Upper lobe of left lung (tissue), 6 donors: ENCODE data around the gene SPATA13. TPM values are rescaled to one million over a fixed set of nuclear protein-coding genes. Genes with fewer than 3 reads are reported as not detected.

Experiments used
- ATAC-seq, 2 donors: fragments of 200-7000 bp; cut with Tn5 transposase; one replicate each; pipeline ENCODE4 v1.9.1; 2022; ENCODE audit warnings: mild to moderate bottlenecking in 2 of 2, moderate library complexity in 2 of 2; ENCODE audit not compliant: low FRiP score in 2 of 2
- DNase-seq, 2 donors: peaks; one replicate each; pipeline ENCODE4 v3.0.0-alpha.2; 2019 to 2020
- H3K27ac ChIP-seq, 4 donors: fragments of 200-600 bp; sonication (generic); one replicate each; pipeline ENCODE4 v1.5.1; 2016 to 2019
- H3K27me3 ChIP-seq, 4 donors: fragments of 200-600 bp; sonication (generic); one replicate each; pipeline ENCODE4 v1.5.1; 2017 to 2019
- H3K36me3 ChIP-seq, 4 donors: fragments of 200-600 bp; sonication (generic); one replicate each; pipeline ENCODE4 v1.5.1; 2016 to 2019
- H3K4me1 ChIP-seq, 4 donors: fragments of 200-600 bp; sonication (generic); one replicate each; pipeline ENCODE4 v1.5.1; 2018 to 2019
- H3K4me3 ChIP-seq, 4 donors: fragments of 200-600 bp; sonication (generic); one replicate each; pipeline ENCODE4 v1.5.1; 2017 to 2019; ENCODE audit warnings: mild to moderate bottlenecking in 2 of 4, moderate library complexity in 1 of 4
- H3K9me3 ChIP-seq, 4 donors: fragments of 200-600 bp; sonication (generic); one replicate each; pipeline ENCODE4 v1.5.1; 2018 to 2019
- EP300 ChIP-seq, 4 donors: sonication (generic); formaldehyde crosslinking; IDR thresholded peaks; one replicate each; pipeline ENCODE4 v1.5.1; 2017; ENCODE audit warnings: antibody characterized with exemption in 4 of 4, control low read depth in 2 of 4
- POLR2A ChIP-seq, 4 donors: fragments of 450-650 bp; IDR thresholded peaks; one replicate each; pipeline ENCODE4 v1.5.1; 2016 to 2017; ENCODE audit warnings: antibody characterized with exemption in 4 of 4, mild to moderate bottlenecking in 2 of 4
- POLR2AphosphoS5 ChIP-seq, 2 donors: sonication (generic); formaldehyde crosslinking; IDR thresholded peaks; one replicate each; pipeline ENCODE4 v1.5.1; 2017; ENCODE audit warnings: antibody characterized with exemption in 2 of 2
- WGBS, 2 donors: methylation state at CpG; one replicate each; pipeline ENCODE4 v1.1.5; 2017 to 2018; 5-methylcytosine and 5-hydroxymethylcytosine counted together
- total RNA-seq, 6 donors: library from RNA; depleted of rRNA in 4 of 6; stranded (reverse); fragments of >200 nt in 4 of 6; gene quantifications; one replicate each; pipeline versions ENCODE4 v1.1.0 to v1.2.1, GENCODE V29; 2016 to 2021
- TF ChIP-seq, protein P1 (sequence below), 6 experiments: fragments of 450-650 bp in 4 of 6; fragments of 200-600 bp in 2 of 6; sonication (generic) in 2 of 6; IDR thresholded peaks; one replicate each; pipeline ENCODE4 v1.5.1; 2016 to 2019; ENCODE audit warnings: antibody characterized with exemption in 6 of 6
- donor health status: DM: no; HTN: no; CAD: no; lungs with moderate emphysema.
- donor health status: DM: no; HTN: yes; CAD: no; lungs with severe emphysema.

SPATA13 gene
- total RNA-seq, 6 donors from 2014 or later = 31.2 to 77.5 (median 49.2) TPM

DNA sequence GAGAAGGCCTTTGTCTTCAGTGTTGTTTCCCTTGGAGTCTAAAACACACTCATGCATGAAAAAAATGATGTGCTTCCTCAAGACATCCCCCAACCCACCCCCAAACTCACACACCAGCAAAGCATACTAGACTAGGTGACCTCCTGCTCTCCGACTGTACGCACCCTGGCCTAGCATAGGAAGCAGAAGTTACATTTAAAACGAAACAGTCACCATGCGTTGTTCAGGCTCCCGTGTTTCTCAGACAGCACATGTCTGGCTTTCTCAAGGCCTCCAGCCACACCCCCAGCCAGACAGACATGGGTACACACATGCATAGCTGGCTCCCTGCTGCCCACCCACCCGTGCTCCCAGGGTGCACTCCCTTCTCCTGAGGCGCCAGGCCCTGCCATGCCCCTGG is 120.2 kb downstream of the SPATA13 start:
- Histone ChIP-seq H3K27ac (peak overlapping the region in 3 of 4 donors; percentile 13 to 64 (median 62)), H3K4me1 (peaks cover 12 to 29% (median 24%) of the 10 kb centered on the region in 4 donors), H3K27me3 (no peaks in the 10 kb centered on the region), H3K4me3 (no peak overlapping the region), H3K36me3 (peaks cover 0 to 44% (median 17%) of the 10 kb centered on the region in 4 donors), H3K9me3 (no peaks in the 10 kb centered on the region)
- peak; percentile 49 to 64 for DNase-seq
- peak; percentile 47 to 68 for ATAC-seq
- 69 to 81% methylated on average over 7 of the region's 7 CpGs for WGBS, 2 donors
- TF ChIP-seq POLR2AphosphoS5 (IDR thresholded peaks at IDR 0.05) = peak in 1 of 2 donors; percentile 28
- no peak for TF ChIP-seq EP300 (IDR thresholded peaks at IDR 0.05)
- TF ChIP-seq POLR2A (IDR thresholded peaks at IDR 0.05) = peak in 1 of 4 donors; percentile 47

DNA sequence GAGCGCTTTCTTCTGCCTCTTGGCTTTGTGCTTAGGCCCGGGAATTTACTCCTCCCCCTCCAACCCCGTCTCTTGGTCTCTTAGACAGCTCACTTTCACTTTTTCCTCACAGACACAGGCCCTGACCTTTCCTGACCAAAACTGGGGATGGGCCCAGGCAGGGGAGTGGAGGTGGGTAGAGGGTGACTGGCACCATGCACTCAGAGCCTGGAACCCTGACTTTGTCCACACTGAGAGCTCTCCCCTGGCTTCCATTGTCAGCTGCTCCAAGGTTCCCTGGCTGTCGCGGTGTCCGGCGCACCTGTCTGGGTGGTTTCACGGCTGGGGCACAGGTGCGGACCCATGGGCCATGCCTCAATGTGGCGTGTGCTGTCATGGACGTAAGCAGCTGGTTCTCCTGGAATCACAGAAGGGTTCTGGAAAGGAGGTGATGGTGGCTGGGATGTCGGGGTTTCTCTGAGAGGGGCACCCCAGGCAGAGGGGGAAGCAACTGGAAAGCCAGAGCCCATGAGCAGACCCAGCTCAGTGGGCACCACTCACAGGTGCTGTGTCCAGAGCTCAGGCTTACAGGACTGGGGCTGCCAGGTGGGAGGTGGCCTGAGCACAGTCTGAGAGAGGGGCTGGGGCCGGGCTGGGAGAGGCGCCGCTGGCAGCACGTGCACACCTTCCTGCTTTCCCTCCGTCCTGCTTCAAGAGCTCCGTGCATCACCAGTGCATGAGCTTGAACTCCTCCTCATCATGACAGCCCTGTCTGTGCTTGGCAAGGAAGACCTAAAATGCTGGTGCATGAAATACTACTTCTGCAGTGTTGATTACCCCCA is 120.9 kb downstream of the SPATA13 start:
- Histone ChIP-seq H3K27ac (peak overlapping the region in 2 of 4 donors; percentile 62 to 64), H3K27me3 (no peaks in the 10 kb centered on the region), H3K36me3 (peaks cover 0 to 51% (median 24%) of the 10 kb centered on the region in 4 donors), H3K9me3 (no peaks in the 10 kb centered on the region), H3K4me3 (no peak overlapping the region), H3K4me1 (peaks cover 12 to 29% (median 21%) of the 10 kb centered on the region in 4 donors)
- DNase-seq (peak in 1 of 2 donors; percentile 58), ATAC-seq (peak; percentile 6 to 9)
- 90 to 92% methylated on average over 15 to 18 of the region's 18 CpGs for WGBS, 2 donors
- TF ChIP-seq, protein P1, sequence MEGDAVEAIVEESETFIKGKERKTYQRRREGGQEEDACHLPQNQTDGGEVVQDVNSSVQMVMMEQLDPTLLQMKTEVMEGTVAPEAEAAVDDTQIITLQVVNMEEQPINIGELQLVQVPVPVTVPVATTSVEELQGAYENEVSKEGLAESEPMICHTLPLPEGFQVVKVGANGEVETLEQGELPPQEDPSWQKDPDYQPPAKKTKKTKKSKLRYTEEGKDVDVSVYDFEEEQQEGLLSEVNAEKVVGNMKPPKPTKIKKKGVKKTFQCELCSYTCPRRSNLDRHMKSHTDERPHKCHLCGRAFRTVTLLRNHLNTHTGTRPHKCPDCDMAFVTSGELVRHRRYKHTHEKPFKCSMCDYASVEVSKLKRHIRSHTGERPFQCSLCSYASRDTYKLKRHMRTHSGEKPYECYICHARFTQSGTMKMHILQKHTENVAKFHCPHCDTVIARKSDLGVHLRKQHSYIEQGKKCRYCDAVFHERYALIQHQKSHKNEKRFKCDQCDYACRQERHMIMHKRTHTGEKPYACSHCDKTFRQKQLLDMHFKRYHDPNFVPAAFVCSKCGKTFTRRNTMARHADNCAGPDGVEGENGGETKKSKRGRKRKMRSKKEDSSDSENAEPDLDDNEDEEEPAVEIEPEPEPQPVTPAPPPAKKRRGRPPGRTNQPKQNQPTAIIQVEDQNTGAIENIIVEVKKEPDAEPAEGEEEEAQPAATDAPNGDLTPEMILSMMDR (IDR thresholded peaks at IDR 0.05) = no peak
- TF ChIP-seq EP300 (IDR thresholded peaks at IDR 0.05) (no peak), POLR2A (IDR thresholded peaks at IDR 0.05) (no peak), POLR2AphosphoS5 (IDR thresholded peaks at IDR 0.05) (no peak)

DNA sequence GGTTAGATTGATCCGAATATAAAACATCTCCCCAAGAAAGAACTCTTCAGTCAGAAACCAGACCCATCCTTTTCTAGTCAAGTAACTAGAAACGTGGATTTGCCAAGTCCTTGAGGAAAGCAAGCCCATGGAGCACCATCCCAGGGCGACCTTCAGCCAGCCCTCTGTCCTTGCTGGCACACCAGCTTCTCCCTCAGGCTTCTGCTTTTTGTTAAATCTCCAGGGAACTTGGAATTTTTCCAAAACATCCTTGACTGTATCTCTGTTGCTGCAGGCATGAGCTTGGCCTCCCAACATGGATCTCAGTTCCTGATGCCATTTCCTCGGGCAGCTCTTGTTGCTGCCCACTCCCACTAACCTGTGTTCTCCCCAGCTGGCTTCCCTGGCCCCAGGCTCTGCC is 121.7 kb downstream of the SPATA13 start:
- DNase-seq = no peak
- Histone ChIP-seq H3K27me3 (no peaks in the 10 kb centered on the region), H3K27ac (no peak overlapping the region), H3K4me3 (no peak overlapping the region), H3K9me3 (no peaks in the 10 kb centered on the region), H3K36me3 (peaks cover 6 to 60% (median 32%) of the 10 kb centered on the region in 4 donors), H3K4me1 (peaks cover 12 to 29% (median 17%) of the 10 kb centered on the region in 4 donors)
- TF ChIP-seq POLR2A (IDR thresholded peaks at IDR 0.05) (no peak), EP300 (IDR thresholded peaks at IDR 0.05) (no peak), POLR2AphosphoS5 (IDR thresholded peaks at IDR 0.05) (no peak)
- TF ChIP-seq, protein P1 (IDR thresholded peaks at IDR 0.05) = no peak
- 80 to 84% methylated on average over 4 of the region's 4 CpGs for whole genome bisulfite sequencing, 2 donors
- ATAC-seq = no peak

DNA sequence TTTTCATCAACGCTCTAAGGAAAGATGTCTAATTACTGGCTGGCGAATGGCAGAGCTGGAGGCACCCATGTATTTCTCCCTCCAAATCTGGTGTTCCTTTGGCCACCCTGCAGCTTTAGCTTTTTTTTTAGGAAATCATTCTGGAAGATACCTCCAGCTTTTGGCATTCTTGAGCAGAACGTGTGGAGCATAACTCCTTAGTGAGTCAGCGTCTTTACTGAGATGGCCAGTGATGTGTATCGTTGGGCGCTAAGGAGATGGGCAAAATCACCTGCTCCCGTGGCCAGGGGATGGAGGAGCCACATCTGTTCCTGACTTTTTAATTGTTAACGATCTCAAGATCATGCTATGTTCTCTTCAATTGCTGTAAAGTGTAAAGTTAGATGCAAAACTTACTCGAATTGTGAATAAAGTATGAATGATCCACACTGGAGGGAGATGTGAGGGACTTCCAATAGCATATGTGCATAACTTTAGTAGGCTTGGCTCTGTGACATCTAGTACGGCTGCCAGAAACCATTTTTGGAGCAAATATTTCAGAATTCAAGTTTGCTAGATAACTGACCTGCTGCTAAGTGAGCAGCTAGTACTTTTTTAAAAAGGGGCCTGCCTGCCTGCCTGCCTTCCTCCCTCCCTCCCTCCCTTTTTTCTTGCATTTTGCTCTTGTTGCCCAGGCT is 124.5 kb downstream of the SPATA13 start:
- DNase-seq (no peak), ATAC-seq (no peak)
- TF ChIP-seq, protein P1 (IDR thresholded peaks at IDR 0.05) = no peak
- TF ChIP-seq POLR2A (IDR thresholded peaks at IDR 0.05) (no peak), EP300 (IDR thresholded peaks at IDR 0.05) (no peak), POLR2AphosphoS5 (IDR thresholded peaks at IDR 0.05) (no peak)
- Histone ChIP-seq H3K27ac (no peak overlapping the region), H3K4me1 (peaks cover 7 to 13% (median 9%) of the 10 kb centered on the region in 4 donors), H3K9me3 (no peaks in the 10 kb centered on the region), H3K27me3 (no peaks in the 10 kb centered on the region), H3K4me3 (no peak overlapping the region), H3K36me3 (peaks cover 17 to 88% (median 56%) of the 10 kb centered on the region in 4 donors)
- WGBS, 2 donors = 97% methylated on average over 10 of the region's 10 CpGs

DNA sequence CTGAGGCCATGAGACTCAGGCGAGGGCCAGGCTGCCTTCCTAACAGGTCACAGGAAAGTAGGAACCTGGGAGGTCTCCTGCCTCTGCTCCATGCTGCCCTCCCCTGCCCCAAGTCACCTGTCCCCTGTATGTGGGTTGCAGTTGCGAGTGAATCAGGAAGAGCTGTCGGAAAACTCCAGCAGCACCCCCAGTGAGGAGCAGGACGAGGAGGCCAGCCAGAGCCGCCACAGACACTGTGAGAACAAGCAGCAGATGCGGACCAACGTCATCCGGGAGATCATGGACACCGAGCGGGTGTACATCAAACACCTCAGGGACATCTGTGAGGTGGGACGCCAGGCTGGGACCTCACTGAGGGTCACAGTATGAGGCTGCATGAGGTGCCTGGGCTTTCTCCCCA is 126.1 kb downstream of the SPATA13 start:
- no peak for TF ChIP-seq POLR2AphosphoS5 (IDR thresholded peaks at IDR 0.05)
- TF ChIP-seq POLR2A (IDR thresholded peaks at IDR 0.05) = no peak
- no peak for TF ChIP-seq EP300 (IDR thresholded peaks at IDR 0.05)
- WGBS, 2 donors = 94 to 96% methylated on average over 10 to 11 of the region's 11 CpGs
- no peak for DNase-seq

More for the DNA sequence above, 126.1 kb downstream of the SPATA13 start:
- no peak overlapping the region for H3K27ac ChIP-seq
- H3K4me3 ChIP-seq = no peak overlapping the region
- peaks cover 0 to 4% (median 3%) of the 10 kb centered on the region in 4 donors for H3K4me1 ChIP-seq
- no peaks in the 10 kb centered on the region for H3K9me3 ChIP-seq
- peaks cover 24 to 93% (median 71%) of the 10 kb centered on the region in 4 donors for H3K36me3 ChIP-seq
- H3K27me3 ChIP-seq = no peaks in the 10 kb centered on the region
- ATAC-seq = no peak
